ENCODE results near the gene MYRIP.
"Not testable (repeated sequence)": the region's sequence is repeated elsewhere in the genome, so short reads cannot be mapped to it uniquely, and the experiment has no call there.

MYRIP gene

GRCh38 chr3:40120067-40120692 is 310.8 kb downstream of the MYRIP start:
- in situ Hi-C loops (cut with HindIII; ENCODE audit: low sequenced_read_pairs), result no loop called here

DNA sequence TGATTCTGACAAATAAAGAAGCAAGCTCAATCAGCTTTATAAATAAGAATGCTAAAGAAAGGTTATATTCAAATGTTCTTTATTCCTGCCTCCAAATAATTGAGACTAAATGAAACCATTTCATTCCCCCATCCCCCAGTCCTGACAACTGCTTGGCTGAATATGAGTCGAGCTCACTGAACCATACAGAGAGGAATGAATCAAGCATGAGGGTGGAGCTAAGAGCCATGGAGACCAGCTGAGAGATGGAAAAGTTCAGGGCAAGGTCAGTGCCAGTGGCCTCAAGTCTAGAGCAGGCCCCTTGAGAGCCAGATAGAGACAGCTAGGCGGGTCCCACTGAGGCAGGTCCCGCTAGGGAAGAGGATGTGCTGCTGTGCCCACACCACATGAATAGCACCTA is 311.4 kb downstream of the MYRIP start:
- in situ Hi-C loops (cut with HindIII; ENCODE audit: low sequenced_read_pairs), result no loop called here

- in situ Hi-C loops (cut with HindIII; ENCODE audit: low sequenced_read_pairs), result no loop called here
Observed at GRCh38 chr3:40124918-40125317, 315.5 kb downstream of the MYRIP start.

GRCh38 chr3:40128166-40128565 is 318.8 kb downstream of the MYRIP start:
- in situ Hi-C loops (cut with HindIII; ENCODE audit: low sequenced_read_pairs), result no loop called here

DNA sequence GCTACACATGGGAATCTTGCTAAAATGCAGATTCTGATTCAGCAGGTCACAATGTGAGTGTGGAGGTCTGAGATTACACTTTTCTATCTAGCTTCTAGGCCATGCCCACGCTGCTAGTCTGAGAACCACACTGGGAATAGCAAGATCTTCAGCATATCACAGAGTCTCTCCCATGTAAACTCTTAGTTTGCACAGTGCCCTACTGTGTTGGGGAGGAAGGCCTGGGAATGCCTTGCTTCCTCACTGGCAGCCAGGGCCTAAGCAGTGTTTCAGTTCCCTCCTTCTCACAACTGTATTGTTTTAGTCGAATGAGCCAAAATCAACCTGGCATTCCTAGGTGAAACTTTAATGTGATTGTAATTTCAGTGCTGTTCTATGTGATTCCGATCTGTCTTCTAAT is 320.1 kb downstream of the MYRIP start:
- in situ Hi-C loops (cut with HindIII; ENCODE audit: low sequenced_read_pairs), result no loop called here

DNA sequence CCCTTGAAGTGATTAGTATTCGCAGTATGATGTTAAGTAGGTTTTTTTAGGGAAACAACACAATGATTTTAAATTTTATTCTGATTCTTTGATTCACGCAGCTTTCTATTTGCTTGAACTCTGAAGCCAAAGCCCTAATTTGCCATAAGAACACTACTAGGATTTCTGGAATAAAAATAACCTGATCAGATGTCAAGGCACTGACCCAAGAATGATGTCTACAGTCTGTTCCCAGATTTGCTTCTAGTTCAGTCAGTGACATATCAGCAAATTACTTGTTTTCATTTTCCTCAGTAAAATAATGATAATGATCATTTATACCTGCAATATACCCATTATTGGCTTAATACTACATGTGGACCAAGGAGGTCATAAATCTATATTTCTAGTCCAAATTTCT is 320.6 kb downstream of the MYRIP start:
- in situ Hi-C loops (cut with HindIII; ENCODE audit: low sequenced_read_pairs), result no loop called here

DNA sequence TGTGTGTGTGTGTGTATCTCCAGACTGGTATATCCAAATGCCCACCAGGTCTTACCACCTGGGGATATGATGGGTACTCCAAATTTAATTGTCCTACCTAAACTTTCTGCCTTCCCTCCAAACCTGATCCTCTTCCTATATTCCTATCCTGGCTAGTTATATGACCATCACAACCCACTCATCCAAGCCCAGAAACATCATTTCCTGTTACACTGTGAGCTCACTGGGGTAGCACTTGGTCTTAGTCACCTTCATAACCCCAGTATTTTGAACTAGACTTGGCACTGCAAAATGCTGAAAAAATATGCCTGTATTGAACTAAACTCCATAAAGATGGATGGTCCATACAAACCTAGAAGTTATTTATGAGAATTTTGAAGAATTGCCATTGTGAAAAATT is 321.3 kb downstream of the MYRIP start:
- in situ Hi-C loops (cut with HindIII; ENCODE audit: low sequenced_read_pairs), result no loop called here

- in situ Hi-C loops (cut with HindIII; ENCODE audit: low sequenced_read_pairs), result not testable (repeated sequence)
Observed at GRCh38 chr3:40133886-40134575, 324.6 kb downstream of the MYRIP start.

GRCh38 chr3:40137591-40138295 is 328.3 kb downstream of the MYRIP start:
- in situ Hi-C loops (cut with HindIII; ENCODE audit: low sequenced_read_pairs), result no loop called here

GRCh38 chr3:40143283-40144090 is 334.1 kb downstream of the MYRIP start:
- in situ Hi-C loops (cut with HindIII; ENCODE audit: low sequenced_read_pairs), result no loop called here

GRCh38 chr3:40148827-40149226 is 339.4 kb downstream of the MYRIP start:
- in situ Hi-C loops (cut with HindIII; ENCODE audit: low sequenced_read_pairs), result no loop called here

- in situ Hi-C loops (cut with HindIII; ENCODE audit: low sequenced_read_pairs), result no loop called here
Observed at GRCh38 chr3:40152482-40153133, 343.2 kb downstream of the MYRIP start.

DNA sequence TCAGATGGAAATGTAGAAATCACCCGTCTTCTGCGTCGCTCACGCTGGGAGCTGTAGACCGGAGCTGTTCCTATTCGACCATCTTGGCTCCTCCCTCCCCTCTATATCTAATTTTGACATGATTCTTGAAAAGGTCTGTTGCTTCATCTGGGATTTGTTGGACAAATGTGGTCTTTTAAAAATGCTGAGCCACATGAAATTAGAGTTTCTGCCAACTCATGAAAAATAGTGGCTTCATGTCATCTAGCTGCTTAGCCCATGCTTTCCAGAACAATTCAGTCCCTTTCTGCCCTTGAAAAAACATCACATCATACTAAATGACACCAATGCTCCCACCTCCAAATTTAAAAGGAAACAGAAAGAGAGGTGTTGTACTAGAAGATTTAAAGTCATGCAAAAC is 351.5 kb downstream of the MYRIP start:
- in situ Hi-C loops (cut with HindIII; ENCODE audit: low sequenced_read_pairs), result no loop called here

GRCh38 chr3:40162616-40163015 is 353.2 kb downstream of the MYRIP start:
- in situ Hi-C loops (cut with HindIII; ENCODE audit: low sequenced_read_pairs), result no loop called here

- in situ Hi-C loops (cut with HindIII; ENCODE audit: low sequenced_read_pairs), result no loop called here
Observed at GRCh38 chr3:40166997-40167396, 357.6 kb downstream of the MYRIP start.

DNA sequence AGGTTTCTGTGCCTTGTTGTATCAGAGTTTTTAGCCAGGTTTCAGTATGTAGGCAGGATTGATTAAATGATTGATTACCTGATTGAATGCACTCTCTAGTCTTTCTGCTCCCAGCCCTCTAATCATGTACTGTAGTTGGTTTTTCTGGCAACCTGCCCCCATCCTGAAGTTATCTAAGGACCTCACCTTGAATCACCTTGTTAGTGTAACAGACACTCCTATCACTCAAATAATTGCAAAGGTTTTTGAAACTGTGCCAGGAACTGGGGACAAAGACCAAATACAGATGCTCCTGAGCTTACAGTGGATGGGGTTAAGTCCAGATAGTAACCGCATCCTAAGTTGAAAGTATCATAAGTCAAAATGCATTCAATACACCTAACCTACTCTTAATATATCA is 358.5 kb downstream of the MYRIP start:
- in situ Hi-C loops (cut with HindIII; ENCODE audit: low sequenced_read_pairs), result no loop called here

DNA sequence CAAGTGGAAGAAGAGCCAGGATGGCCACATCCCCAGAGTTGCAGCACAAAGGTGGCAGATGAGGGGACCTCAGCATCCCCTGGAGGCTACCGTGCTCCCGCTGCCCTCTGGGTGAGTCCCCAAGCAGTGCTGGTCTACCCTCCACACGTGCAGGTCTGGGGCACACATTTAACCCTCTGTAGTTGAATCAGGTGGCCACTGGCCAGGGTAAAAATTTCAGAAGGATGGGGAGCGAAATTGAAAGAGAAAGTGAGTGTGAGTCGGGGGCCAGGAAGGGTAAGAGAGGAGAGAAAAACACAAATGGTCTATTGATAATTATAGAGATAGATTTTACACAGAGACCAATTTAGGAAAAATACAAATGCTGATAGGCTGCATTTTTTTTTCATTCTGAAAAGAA is 360.6 kb downstream of the MYRIP start:
- in situ Hi-C loops (cut with HindIII; ENCODE audit: low sequenced_read_pairs), result no loop called here

- in situ Hi-C loops (cut with HindIII; ENCODE audit: low sequenced_read_pairs), result no loop called here
Observed at GRCh38 chr3:40170395-40170794, 361.0 kb downstream of the MYRIP start.

- in situ Hi-C loops (cut with HindIII; ENCODE audit: low sequenced_read_pairs), result no loop called here
Observed at GRCh38 chr3:40172560-40172959, 363.2 kb downstream of the MYRIP start.

DNA sequence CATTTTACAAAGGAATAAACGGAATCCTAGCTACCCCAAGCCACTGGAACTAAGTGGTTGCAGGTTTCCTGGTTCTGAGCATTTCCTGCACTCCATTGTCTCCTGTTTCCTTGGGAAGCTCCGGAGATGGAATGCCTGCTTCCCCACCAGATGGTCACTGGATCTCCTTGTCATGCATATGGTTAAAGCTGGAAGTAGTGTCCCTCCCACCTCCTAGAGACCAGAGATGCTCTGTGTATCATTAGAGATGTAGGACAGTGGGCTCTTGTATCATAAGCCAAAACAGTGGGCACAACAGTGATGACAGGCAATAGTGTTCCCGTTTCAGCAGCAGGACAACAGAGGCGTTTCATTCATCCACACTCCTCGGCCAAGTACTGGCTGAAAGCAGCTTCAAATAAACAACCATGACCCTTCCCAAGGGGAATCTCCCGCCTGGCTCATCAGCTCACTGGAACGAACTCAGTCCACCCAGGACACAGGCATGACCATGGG is 363.9 kb downstream of the MYRIP start:
- in situ Hi-C loops (cut with HindIII; ENCODE audit: low sequenced_read_pairs), result no loop called here

All from DLD1 (cell line).